OCI-LY7 (cell line): Measurements from ENCODE around the gene CALN1. TPM values are rescaled to one million over a fixed set of nuclear protein-coding genes. Genes with fewer than 3 reads are reported as not detected.

ENCODE experiments used
- BruUV-seq: library from RNA; stranded (reverse); fragments of 400-500 nt; replicated peaks from 2 replicates; lab custom pipeline; 2021; lab: Mats Ljungman, UMichigan
- CTCF ChIA-PET: fragments of 300-600 bp; sonication (Branson Sonifier 250); formaldehyde crosslinking; loops from one replicate; lab custom pipeline; 2022; ENCODE audit warnings: antibody characterized with exemption; ENCODE audit not compliant: unreplicated experiment; lab: Charles Lee
- POLR2A ChIA-PET: fragments of 300-600 bp; sonication (Branson Sonifier 250); formaldehyde crosslinking; loops from one replicate; lab custom pipeline; 2022; ENCODE audit warnings: antibody characterized with exemption; lab: Charles Lee
- DNase-seq: peaks from one replicate; pipeline ENCODE4 v3.0.0-alpha.2; 2015; ENCODE audit warnings: low spot score
- H2AFZ ChIP-seq: fragments of 200-600 bp; sonication (generic), shearing (Covaris generic); 2 replicates; pipeline ENCODE4 v1.6.1; 2014; ENCODE audit warnings: mild to moderate bottlenecking, antibody characterized with exemption, low read length, moderate library complexity
- H3K27ac ChIP-seq: fragments of 200-600 bp; sonication (generic); 2 replicates; pipeline ENCODE4 v1.5.1; 2014; ENCODE audit warnings: mixed run types, low read depth, mild to moderate bottlenecking, moderate library complexity, low read length, inconsistent platforms; ENCODE audit not compliant: poor library complexity, severe bottlenecking
- H3K36me3 ChIP-seq: fragments of 200-600 bp; sonication (generic); 2 replicates; pipeline ENCODE4 v1.6.1; 2014; ENCODE audit warnings: mild to moderate bottlenecking, antibody characterized with exemption, low read length, moderate library complexity, mixed read lengths; ENCODE audit not compliant: insufficient read depth
- H3K4me1 ChIP-seq: fragments of 200-600 bp; sonication (generic); 2 replicates; pipeline ENCODE4 v1.5.1; 2014; ENCODE audit warnings: mild to moderate bottlenecking, low read length; ENCODE audit not compliant: insufficient read depth, poor library complexity, severe bottlenecking
- H3K4me2 ChIP-seq: fragments of 200-600 bp; sonication (generic); 2 replicates; pipeline ENCODE4 v1.6.1; 2014; ENCODE audit warnings: mild to moderate bottlenecking, low read length
- H3K4me3 ChIP-seq: fragments of 200-600 bp; sonication (generic); 2 replicates; pipeline ENCODE4 v1.5.1; 2014; ENCODE audit warnings: mild to moderate bottlenecking, low read depth, low read length; ENCODE audit not compliant: poor library complexity, severe bottlenecking
- H3K79me2 ChIP-seq: fragments of 200-600 bp; sonication (generic); 2 replicates; pipeline ENCODE4 v1.6.1; 2016; ENCODE audit warnings: low read depth, mild to moderate bottlenecking, low read length, moderate library complexity, mixed read lengths; ENCODE audit not compliant: insufficient read depth
- H3K9me2 ChIP-seq: fragments of 200-600 bp; sonication (generic); 2 replicates; pipeline ENCODE4 v1.6.1; 2016; ENCODE audit warnings: mild to moderate bottlenecking, low read length, mixed read lengths; ENCODE audit not compliant: insufficient read depth
- H3K9me3 ChIP-seq: fragments of 200-600 bp; sonication (generic); 2 replicates; pipeline ENCODE4 v1.6.1; 2014; ENCODE audit warnings: mild to moderate bottlenecking, mixed run types, low read length, mixed read lengths
- H4K20me1 ChIP-seq: fragments of 200-600 bp; sonication (generic); 2 replicates; pipeline ENCODE4 v1.6.1; 2014; ENCODE audit warnings: mild to moderate bottlenecking, antibody characterized with exemption, low read length, moderate library complexity, mixed read lengths; ENCODE audit not compliant: insufficient read depth
- CTCF ChIP-seq: fragments of 200-600 bp; sonication (generic); conservative IDR thresholded peaks from 2 replicates; pipeline ENCODE4 v1.5.1; 2014; ENCODE audit warnings: mild to moderate bottlenecking, antibody characterized with exemption, low read length, moderate library complexity, mixed read lengths
- EZH2phosphoT487 ChIP-seq: fragments of 200-600 bp; sonication (generic); IDR thresholded peaks from 2 replicates; pipeline ENCODE4 v1.6.1; 2018; ENCODE audit warnings: low read depth, borderline replicate concordance, mild to moderate bottlenecking, mixed run types, antibody characterized with exemption, low read length, moderate library complexity, mixed read lengths
- intact Hi-C: fragments of 100-400 bp; cut with micrococcal nuclease; formaldehyde crosslinking; loops from one replicate; pipeline ENCODE4 v1.10.0; 2022; ENCODE audit not compliant: unreplicated experiment
- total RNA-seq, 2 experiments: library from RNA; depleted of rRNA in 1 of 2; stranded (reverse); fragments of >200 nt in 1 of 2; shearing (Covaris generic) in 1 of 2; gene quantifications; 2 replicates each; pipeline ENCODE4 v1.2.3, GENCODE V29; 2014 to 2022

Gene CALN1
- total RNA-seq, 2 experiments from 2014 or later = not detected

- H3K9me2 ChIP-seq = no peaks in the 10 kb centered on the region
- no peak overlapping the region for H2AFZ ChIP-seq
- BruUV-seq = no TSS peak
- H3K27ac ChIP-seq = no peak overlapping the region
- ChIA-PET CTCF (no interaction called here), POLR2A (no interaction called here)
- no peaks in the 10 kb centered on the region for H4K20me1 ChIP-seq
- intact Hi-C loops = no loop called here
- TF ChIP-seq EZH2phosphoT487 = no peak
- TF ChIP-seq CTCF = no peak
- H3K4me2 ChIP-seq = no peak overlapping the region
- no peak for DNase-seq
- no peaks in the 10 kb centered on the region for H3K4me1 ChIP-seq
- H3K9me3 ChIP-seq = no peaks in the 10 kb centered on the region
- H3K79me2 ChIP-seq = no peaks in the 10 kb centered on the region
- no peak overlapping the region for H3K4me3 ChIP-seq
- H3K36me3 ChIP-seq = no peaks in the 10 kb centered on the region
These were observed 582.6 kb downstream of the CALN1 start for GRCh38 chr7:71829515-71829914.

- TF ChIP-seq EZH2phosphoT487 = no peak
- TF ChIP-seq CTCF = no peak
These were observed 583.8 kb downstream of the CALN1 start for GRCh38 chr7:71828361-71828760.

GRCh38 chr7:71826141-71826540, 586.0 kb downstream of the CALN1 start:
- Histone ChIP-seq H3K9me3 (no peaks in the 10 kb centered on the region), H3K4me2 (no peak overlapping the region), H3K4me3 (no peak overlapping the region), H2AFZ (no peak overlapping the region), H3K9me2 (no peaks in the 10 kb centered on the region), H3K36me3 (no peaks in the 10 kb centered on the region), H3K79me2 (no peaks in the 10 kb centered on the region), H4K20me1 (no peaks in the 10 kb centered on the region), H3K4me1 (no peaks in the 10 kb centered on the region), H3K27ac (no peak overlapping the region)
- no peak for TF ChIP-seq CTCF
- no peak for TF ChIP-seq EZH2phosphoT487
- POLR2A ChIA-PET = no interaction called here
- CTCF ChIA-PET = no interaction called here
- intact Hi-C loops = no loop called here
- no TSS peak for BruUV-seq
- DNase-seq = no peak

More at GRCh38 chr7:71828361-71828760, 583.8 kb downstream of the CALN1 start:
- no peaks in the 10 kb centered on the region for H3K4me1 ChIP-seq
- no peak overlapping the region for H3K27ac ChIP-seq
- H2AFZ ChIP-seq = no peak overlapping the region
- H3K9me3 ChIP-seq = no peaks in the 10 kb centered on the region
- no peaks in the 10 kb centered on the region for H3K79me2 ChIP-seq
- H3K9me2 ChIP-seq = no peaks in the 10 kb centered on the region
- H3K4me3 ChIP-seq = no peak overlapping the region
- no peak for DNase-seq
- POLR2A ChIA-PET = no interaction called here
- intact Hi-C loops = no loop called here
- no TSS peak for BruUV-seq
- H3K4me2 ChIP-seq = no peak overlapping the region
- H4K20me1 ChIP-seq = no peaks in the 10 kb centered on the region
- no peaks in the 10 kb centered on the region for H3K36me3 ChIP-seq
- CTCF ChIA-PET = no interaction called here
